WTC11 (cell line): ENCODE data around the gene KCNV2. TPM values are rescaled to one million over a fixed set of nuclear protein-coding genes. Genes with fewer than 3 reads are reported as not detected.

Experiments
- ATAC-seq: fragments of 200-7000 bp; cut with Tn5 transposase; 2 replicates; pipeline ENCODE4 v1.10.0; 2021; ENCODE audit warnings: mild to moderate bottlenecking, moderate library complexity
- CTCF ChIA-PET: fragments of 300-600 bp; sonication (Branson Sonifier 250); formaldehyde crosslinking; loops from one replicate; lab custom pipeline; 2021; ENCODE audit warnings: antibody characterized with exemption; lab: Charles Lee
- POLR2A ChIA-PET: fragments of 350-600 bp; sonication (Branson Sonifier 250); formaldehyde crosslinking; loops from one replicate; lab custom pipeline; 2021; ENCODE audit warnings: antibody characterized with exemption; lab: Charles Lee
- DNase-seq: peaks from one replicate; pipeline ENCODE4 v3.0.0; 2021; ENCODE audit warnings: low spot score
- H3K27ac Mint-ChIP-seq: 2 replicates; pipeline ENCODE4 v1.8.0; 2021; ENCODE audit warnings: mixed read lengths
- H3K27me3 Mint-ChIP-seq: 2 replicates; pipeline ENCODE4 v1.8.0; 2021; ENCODE audit warnings: low read depth, mild to moderate bottlenecking, moderate library complexity, mixed read lengths
- H3K36me3 Mint-ChIP-seq: 2 replicates; pipeline ENCODE4 v1.8.0; 2021; ENCODE audit warnings: mixed read lengths
- H3K4me1 Mint-ChIP-seq: 2 replicates; pipeline ENCODE4 v1.8.0; 2022; ENCODE audit warnings: mixed read lengths
- H3K4me3 Mint-ChIP-seq: 2 replicates; pipeline ENCODE4 v1.8.0; 2021; ENCODE audit warnings: mild to moderate bottlenecking, moderate library complexity, mixed read lengths
- H3K9me3 Mint-ChIP-seq: 2 replicates; pipeline ENCODE4 v1.8.0; 2021; ENCODE audit warnings: mixed read lengths
- ATF1 ChIP-seq: sonication (generic); formaldehyde crosslinking; IDR thresholded peaks from 2 replicates; pipeline ENCODE4 v1.8.1; 2023; ENCODE audit warnings: mild to moderate bottlenecking, moderate library complexity, missing genetic modification reagents
- ATF2 ChIP-seq: sonication (generic); formaldehyde crosslinking; IDR thresholded peaks from 2 replicates; pipeline ENCODE4 v1.8.1; 2022; ENCODE audit warnings: low read depth, missing genetic modification reagents, borderline replicate concordance
- E2F4 ChIP-seq: sonication (generic); formaldehyde crosslinking; IDR thresholded peaks from 2 replicates; pipeline ENCODE4 v1.8.1; 2022; ENCODE audit warnings: low read depth, mild to moderate bottlenecking, moderate library complexity, missing genetic modification reagents, borderline replicate concordance
- ELF4 ChIP-seq: sonication (generic); formaldehyde crosslinking; IDR thresholded peaks from 2 replicates; pipeline ENCODE4 v1.8.1; 2022; ENCODE audit warnings: low read depth, mild to moderate bottlenecking, moderate library complexity, missing genetic modification reagents
- ERG ChIP-seq: fragments of 250-450 bp; sonication (Bioruptor Pico); IDR thresholded peaks from 2 replicates; pipeline ENCODE4 v1.8.0; 2021; ENCODE audit warnings: mild to moderate bottlenecking
- ESRRA ChIP-seq: sonication (generic); formaldehyde crosslinking; IDR thresholded peaks from 2 replicates; pipeline ENCODE4 v1.8.1; 2022; ENCODE audit warnings: mild to moderate bottlenecking, missing genetic modification reagents, borderline replicate concordance
- KAT7 ChIP-seq: sonication (generic); formaldehyde crosslinking; IDR thresholded peaks from 2 replicates; pipeline ENCODE4 v1.8.1; 2023; ENCODE audit warnings: missing genetic modification reagents, mild to moderate bottlenecking, borderline replicate concordance
- MXD4 ChIP-seq: fragments of 250-450 bp; sonication (Bioruptor Pico); IDR thresholded peaks from 2 replicates; pipeline ENCODE4 v1.8.0; 2021; ENCODE audit warnings: mild to moderate bottlenecking, moderate library complexity, borderline replicate concordance
- MYBL2 ChIP-seq: sonication (generic); formaldehyde crosslinking; IDR thresholded peaks from 2 replicates; pipeline ENCODE4 v1.8.1; 2023; ENCODE audit warnings: mild to moderate bottlenecking, moderate library complexity, missing genetic modification reagents
- NR1H2 ChIP-seq: sonication (generic); formaldehyde crosslinking; IDR thresholded peaks from 2 replicates; pipeline ENCODE4 v1.9.0; 2021; ENCODE audit warnings: mild to moderate bottlenecking, moderate library complexity, missing genetic modification reagents
- NR3C1 ChIP-seq: sonication (generic); formaldehyde crosslinking; conservative IDR thresholded peaks from 2 replicates; pipeline ENCODE4 v1.8.1; 2023; ENCODE audit warnings: low read depth, mild to moderate bottlenecking, missing genetic modification reagents
- RORB ChIP-seq: fragments of 250-450 bp; sonication (Bioruptor Pico); IDR thresholded peaks from 2 replicates; pipeline ENCODE4 v1.9.0; 2021; ENCODE audit warnings: mild to moderate bottlenecking
- SOX15 ChIP-seq: fragments of 250-450 bp; sonication (Bioruptor Pico); IDR thresholded peaks from 2 replicates; pipeline ENCODE4 v1.9.0; 2021; ENCODE audit warnings: mild to moderate bottlenecking
- SP1 ChIP-seq: sonication (generic); formaldehyde crosslinking; conservative IDR thresholded peaks from 2 replicates; pipeline ENCODE4 v1.8.1; 2022; ENCODE audit warnings: missing genetic modification reagents
- TP53 ChIP-seq: sonication (generic); formaldehyde crosslinking; IDR thresholded peaks from 2 replicates; pipeline ENCODE4 v1.8.1; 2023; ENCODE audit warnings: mild to moderate bottlenecking, missing genetic modification reagents
- ZBTB21 ChIP-seq: sonication (generic); formaldehyde crosslinking; IDR thresholded peaks from 2 replicates; pipeline ENCODE4 v1.8.1; 2023; ENCODE audit warnings: mild to moderate bottlenecking, missing genetic modification reagents, borderline replicate concordance
- ZNF138 ChIP-seq: sonication (generic); formaldehyde crosslinking; conservative IDR thresholded peaks from 2 replicates; pipeline ENCODE4 v1.8.1; 2022; ENCODE audit warnings: mild to moderate bottlenecking, moderate library complexity, missing genetic modification reagents
- total RNA-seq: library from RNA; stranded (reverse); gene quantifications from 3 replicates; pipeline ENCODE4 v1.2.3, GENCODE V29; 2021
- TF ChIP-seq, protein P1 (sequence below): sonication (generic); formaldehyde crosslinking; IDR thresholded peaks from 2 replicates; pipeline ENCODE4 v1.8.0; 2023; ENCODE audit warnings: missing genetic modification reagents
- TF ChIP-seq, protein P2 (sequence below): sonication (generic); formaldehyde crosslinking; conservative IDR thresholded peaks from 2 replicates; pipeline ENCODE4 v1.8.1; 2023; ENCODE audit warnings: mild to moderate bottlenecking, low read depth, missing genetic modification reagents, moderate library complexity

KCNV2 gene
- total RNA-seq, 1 experiment from 2014 or later: not detected

GRCh38 chr9:2764353-2764752 lies 47.0 kb downstream of the KCNV2 start (continued):
- TF ChIP-seq E2F4 (CRISPR knock-in tag): no peak
- no peak for TF ChIP-seq NR3C1
- TF ChIP-seq SP1 (CRISPR knock-in tag): no peak
- TF ChIP-seq KAT7 (CRISPR knock-in tag): no peak

DNA sequence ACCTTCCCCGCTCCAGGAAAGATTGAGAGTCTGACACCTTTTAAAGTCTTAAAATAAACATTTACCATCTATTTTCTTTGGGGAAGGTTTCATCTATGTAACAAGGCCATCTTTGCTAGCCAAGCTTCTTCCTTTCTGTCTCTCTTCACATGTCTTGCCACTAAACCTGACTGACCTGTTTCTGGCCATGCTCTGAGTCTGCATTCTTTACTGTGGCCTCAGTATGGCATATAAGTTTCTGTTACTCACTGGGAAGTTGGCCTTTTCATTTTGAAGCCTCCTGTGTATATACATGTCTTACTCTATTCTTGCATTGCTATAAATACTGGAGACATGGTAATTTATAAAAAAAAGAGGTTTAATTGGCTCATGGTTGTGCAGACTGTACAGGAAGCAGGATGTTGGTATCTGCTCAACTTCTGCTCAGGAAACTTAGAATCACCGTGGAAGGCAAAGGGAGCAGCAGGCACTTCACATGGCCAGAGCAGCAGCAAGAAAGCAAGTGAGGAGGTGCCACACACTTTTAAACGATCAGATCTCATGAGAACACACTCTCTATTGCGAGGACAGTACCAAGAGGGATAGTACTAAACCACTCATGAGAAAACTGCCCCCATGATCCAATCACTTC lies 48.1 kb downstream of the KCNV2 start:
- ATAC-seq (peak; percentile 55), DNase-seq (no peak)
- H3K27ac Mint-ChIP-seq: peak overlapping the region; percentile 74
- peaks cover 32% of the 10 kb centered on the region for H3K4me1 Mint-ChIP-seq
- TF ChIP-seq, protein P1, sequence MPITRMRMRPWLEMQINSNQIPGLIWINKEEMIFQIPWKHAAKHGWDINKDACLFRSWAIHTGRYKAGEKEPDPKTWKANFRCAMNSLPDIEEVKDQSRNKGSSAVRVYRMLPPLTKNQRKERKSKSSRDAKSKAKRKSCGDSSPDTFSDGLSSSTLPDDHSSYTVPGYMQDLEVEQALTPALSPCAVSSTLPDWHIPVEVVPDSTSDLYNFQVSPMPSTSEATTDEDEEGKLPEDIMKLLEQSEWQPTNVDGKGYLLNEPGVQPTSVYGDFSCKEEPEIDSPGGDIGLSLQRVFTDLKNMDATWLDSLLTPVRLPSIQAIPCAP (CRISPR knock-in tag): no peak
- peaks cover 22% of the 10 kb centered on the region for H3K36me3 Mint-ChIP-seq
- no peaks in the 10 kb centered on the region for H3K27me3 Mint-ChIP-seq
- POLR2A ChIA-PET: no interaction called here
- H3K9me3 Mint-ChIP-seq: no peaks in the 10 kb centered on the region
- CTCF ChIA-PET: no interaction called here
- H3K4me3 Mint-ChIP-seq: no peak overlapping the region

- H3K9me3 Mint-ChIP-seq: no peaks in the 10 kb centered on the region
- ChIA-PET CTCF (no interaction called here), POLR2A (no interaction called here)
- peaks cover 35% of the 10 kb centered on the region for H3K36me3 Mint-ChIP-seq
- no peak for ATAC-seq
- no peaks in the 10 kb centered on the region for H3K27me3 Mint-ChIP-seq
- peaks cover 20% of the 10 kb centered on the region for H3K4me1 Mint-ChIP-seq
- H3K27ac Mint-ChIP-seq: peak overlapping the region; percentile 20; the same call in 1 of the 2 replicates
- TF ChIP-seq MYBL2 (CRISPR knock-in tag) (no peak), ESRRA (CRISPR knock-in tag) (no peak), SOX15 (no peak), ZNF138 (CRISPR knock-in tag) (no peak), MXD4 (CRISPR knock-in tag) (no peak), SP1 (CRISPR knock-in tag) (no peak), NR1H2 (CRISPR knock-in tag) (no peak), ERG (CRISPR knock-in tag) (no peak), E2F4 (CRISPR knock-in tag) (no peak), ATF1 (CRISPR knock-in tag) (no peak), TP53 (CRISPR knock-in tag) (no peak), ATF2 (CRISPR knock-in tag) (no peak), RORB (CRISPR knock-in tag) (no peak), ZBTB21 (CRISPR knock-in tag) (no peak), ELF4 (CRISPR knock-in tag) (no peak)
- TF ChIP-seq, protein P1 (CRISPR knock-in tag): no peak
- TF ChIP-seq, protein P2, sequence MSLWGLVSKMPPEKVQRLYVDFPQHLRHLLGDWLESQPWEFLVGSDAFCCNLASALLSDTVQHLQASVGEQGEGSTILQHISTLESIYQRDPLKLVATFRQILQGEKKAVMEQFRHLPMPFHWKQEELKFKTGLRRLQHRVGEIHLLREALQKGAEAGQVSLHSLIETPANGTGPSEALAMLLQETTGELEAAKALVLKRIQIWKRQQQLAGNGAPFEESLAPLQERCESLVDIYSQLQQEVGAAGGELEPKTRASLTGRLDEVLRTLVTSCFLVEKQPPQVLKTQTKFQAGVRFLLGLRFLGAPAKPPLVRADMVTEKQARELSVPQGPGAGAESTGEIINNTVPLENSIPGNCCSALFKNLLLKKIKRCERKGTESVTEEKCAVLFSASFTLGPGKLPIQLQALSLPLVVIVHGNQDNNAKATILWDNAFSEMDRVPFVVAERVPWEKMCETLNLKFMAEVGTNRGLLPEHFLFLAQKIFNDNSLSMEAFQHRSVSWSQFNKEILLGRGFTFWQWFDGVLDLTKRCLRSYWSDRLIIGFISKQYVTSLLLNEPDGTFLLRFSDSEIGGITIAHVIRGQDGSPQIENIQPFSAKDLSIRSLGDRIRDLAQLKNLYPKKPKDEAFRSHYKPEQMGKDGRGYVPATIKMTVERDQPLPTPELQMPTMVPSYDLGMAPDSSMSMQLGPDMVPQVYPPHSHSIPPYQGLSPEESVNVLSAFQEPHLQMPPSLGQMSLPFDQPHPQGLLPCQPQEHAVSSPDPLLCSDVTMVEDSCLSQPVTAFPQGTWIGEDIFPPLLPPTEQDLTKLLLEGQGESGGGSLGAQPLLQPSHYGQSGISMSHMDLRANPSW (CRISPR knock-in tag): no peak
- H3K4me3 Mint-ChIP-seq: no peak overlapping the region
- DNase-seq: no peak
Observed at GRCh38 chr9:2767800-2768677, 50.7 kb downstream of the KCNV2 start.
